ENCODE results near the gene HERC4.

Gene HERC4

GRCh38 chr10:68073631-68074030, 1.5 kb downstream of the HERC4 start:
- TF ChIP-seq CTCF (IDR thresholded peaks at IDR 0.05; ENCODE audit: low read depth, low read length), result no peak

GRCh38 chr10:68067508-68067907, 7.6 kb downstream of the HERC4 start:
- Histone ChIP-seq H3K4me1 (no peaks in the 10 kb centered on the region), H3K36me3 (peaks cover 5% of the 10 kb centered on the region; the same call in 1 of the 2 replicates), H3K9me3 (no peaks in the 10 kb centered on the region), H3K27me3 (no peaks in the 10 kb centered on the region), H3K4me3 (ENCODE audit: low read depth, low read length) (no peak overlapping the region)
- DNase-seq, result no peak
- TF ChIP-seq CTCF (IDR thresholded peaks at IDR 0.05; ENCODE audit: low read depth, low read length), result no peak

More at GRCh38 chr10:68073631-68074030, 1.5 kb downstream of the HERC4 start:
- DNase-seq, result no peak
- Histone ChIP-seq H3K4me1 (peaks cover 5% of the 10 kb centered on the region; the same call in 1 of the 2 replicates), H3K4me3 (ENCODE audit: low read depth, low read length) (peak overlapping the region; percentile 91), H3K9me3 (no peaks in the 10 kb centered on the region), H3K36me3 (peaks cover 5% of the 10 kb centered on the region; the same call in 1 of the 2 replicates), H3K27me3 (no peaks in the 10 kb centered on the region)

GRCh38 chr10:68067029-68067428, 8.1 kb downstream of the HERC4 start:
- no peaks in the 10 kb centered on the region for H3K27me3 ChIP-seq
- TF ChIP-seq CTCF (IDR thresholded peaks at IDR 0.05; ENCODE audit: low read depth, low read length), result no peak
- no peaks in the 10 kb centered on the region for H3K9me3 ChIP-seq
- no peak overlapping the region for H3K4me3 ChIP-seq (ENCODE audit: low read depth, low read length)
- no peak for DNase-seq
- no peaks in the 10 kb centered on the region for H3K4me1 ChIP-seq
- peaks cover 5% of the 10 kb centered on the region; the same call in 1 of the 2 replicates for H3K36me3 ChIP-seq

- Histone ChIP-seq H3K36me3 (no peaks in the 10 kb centered on the region), H3K9me3 (no peaks in the 10 kb centered on the region), H3K27me3 (no peaks in the 10 kb centered on the region), H3K4me1 (no peaks in the 10 kb centered on the region), H3K4me3 (ENCODE audit: low read depth, low read length) (no peak overlapping the region)
- no peak for DNase-seq
- TF ChIP-seq CTCF (IDR thresholded peaks at IDR 0.05; ENCODE audit: low read depth, low read length), result no peak
These were observed 21.5 kb downstream of the HERC4 start for GRCh38 chr10:68053553-68053952.

- Histone ChIP-seq H3K9me3 (no peaks in the 10 kb centered on the region), H3K27me3 (no peaks in the 10 kb centered on the region), H3K4me3 (ENCODE audit: low read depth, low read length) (no peak overlapping the region), H3K36me3 (no peaks in the 10 kb centered on the region), H3K4me1 (no peaks in the 10 kb centered on the region)
- no peak for DNase-seq
- TF ChIP-seq CTCF (IDR thresholded peaks at IDR 0.05; ENCODE audit: low read depth, low read length), result no peak
These were observed 22.6 kb downstream of the HERC4 start for GRCh38 chr10:68052463-68052862.

- Histone ChIP-seq H3K36me3 (no peaks in the 10 kb centered on the region; the same call in 1 of the 2 replicates), H3K4me1 (no peaks in the 10 kb centered on the region), H3K27me3 (no peaks in the 10 kb centered on the region), H3K4me3 (ENCODE audit: low read depth, low read length) (no peak overlapping the region), H3K9me3 (no peaks in the 10 kb centered on the region)
- TF ChIP-seq CTCF (IDR thresholded peaks at IDR 0.05; ENCODE audit: low read depth, low read length), result no peak
- no peak for DNase-seq
These were observed 25.6 kb downstream of the HERC4 start for GRCh38 chr10:68049289-68050078.

Measured in BE2C (cell line).